ENCODE data around the gene KRT12. TPM values are rescaled to one million over a fixed set of nuclear protein-coding genes. Genes with fewer than 3 reads are reported as not detected.

The KRT12 gene
- total and polyA plus RNA-seq, 9 of the 15 experiments (the other 6 are each of a cell fraction or from before 2014, with no cell fraction given) = 0.18 to 7.0 (median 2.2) TPM

GRCh38 chr17:40888196-40888720 is 21.2 kb upstream of the KRT12 start:
- Histone ChIP-seq H3K9me3 (replicated peaks; ENCODE audit: control insufficient read depth, insufficient read depth, low read depth, low read length) (no peaks in the 10 kb centered on the region), H3K79me2 (ENCODE audit: control insufficient read depth, insufficient read depth, low read length) (no peaks in the 10 kb centered on the region), H3K9me1 (ENCODE audit: control insufficient read depth, insufficient read depth, low read length) (no peaks in the 10 kb centered on the region), H3K4me1 (replicated peaks in 1 of 2; ENCODE audit: control insufficient read depth in 2 of 2, insufficient read depth in 2 of 2, low read length in 2 of 2) (no peaks in the 10 kb centered on the region), H3K27ac (ENCODE audit: extremely low read depth, low read depth, low read length) (no peak overlapping the region), H3K4me3 (no peak overlapping the region), H3K9ac (ENCODE audit: insufficient read depth in 1 of 2, low read depth in 2 of 2, low read length in 2 of 2) (no peak overlapping the region), H2AFZ (ENCODE audit: low read depth, low read length) (no peak overlapping the region), H4K20me1 (replicated peaks; ENCODE audit: control insufficient read depth, insufficient read depth, low read length) (no peaks in the 10 kb centered on the region), H3K36me3 (ENCODE audit: control insufficient read depth, insufficient read depth, low read length) (no peaks in the 10 kb centered on the region), H3K27me3 (ENCODE audit: control insufficient read depth in 2 of 2, insufficient read depth in 2 of 2, low read length in 2 of 2) (peaks cover 11 to 29% of the 10 kb centered on the region in 2 experiments; a peak in 4 of 5 replicates), H3K4me2 (ENCODE audit: insufficient read depth, low read length) (no peak overlapping the region)
- TF ChIP-seq BDP1 (IDR thresholded peaks at IDR 0.05; ENCODE audit: insufficient read depth, insufficient read length) (no peak), PRPF4 (IDR thresholded peaks at IDR 0.05; ENCODE audit: insufficient read depth, low read depth, low read length, poor library complexity, severe bottlenecking) (no peak), ZNF41 (CRISPR knock-in tag; conservative IDR thresholded peaks at IDR 0.05) (no peak), KLF10 (CRISPR knock-in tag; IDR thresholded peaks at IDR 0.05) (no peak), MAFK (IDR thresholded peaks at IDR 0.05; ENCODE audit: low read length) (no peak)
- ChIA-PET CTCF (ENCODE audit: low intra/inter-chr PET ratio) (no interaction called here), POLR2A (interaction anchor here (0.6 kb wide), 1 partner anchor 526 kb away, joined by 3 read pairs; no protein-coding TSS in a partner anchor)
- no peak for ATAC-seq
- DNase-seq (ENCODE audit: extremely low read depth in 1 of 4, low spot score in 3 of 4) = no peak
- 0% methylated on average over 2 of the region's 2 CpGs for WGBS (ENCODE audit: insufficient coverage, low coverage, missing lambda C conversion rate)
- intact Hi-C loops (cut with micrococcal nuclease) = no loop called here
- in situ Hi-C loops (cut with MboI) = no loop called here
- no TSS peak for BruUV-seq (replicated peaks)
- no peak for FAIRE-seq

- intact Hi-C loops (cut with micrococcal nuclease) (no loop called here), in situ Hi-C loops (cut with MboI) (no loop called here)
- H3K9me1 ChIP-seq (ENCODE audit: control insufficient read depth, insufficient read depth, low read length) = no peaks in the 10 kb centered on the region
- POLR2A ChIA-PET = no interaction called here
- BruUV-seq (replicated peaks) = no TSS peak
- H3K4me3 ChIP-seq = no peak overlapping the region
- 0% methylated on average over 3 of the region's 3 CpGs for WGBS (ENCODE audit: insufficient coverage, low coverage, missing lambda C conversion rate)
- H3K9ac ChIP-seq (ENCODE audit: insufficient read depth in 1 of 2, low read depth in 2 of 2, low read length in 2 of 2) = no peak overlapping the region
- no peaks in the 10 kb centered on the region for H4K20me1 ChIP-seq (replicated peaks; ENCODE audit: control insufficient read depth, insufficient read depth, low read length)
- CTCF ChIA-PET (ENCODE audit: low intra/inter-chr PET ratio) = no interaction called here
- H3K9me3 ChIP-seq (replicated peaks; ENCODE audit: control insufficient read depth, insufficient read depth, low read depth, low read length) = no peaks in the 10 kb centered on the region
- no peak overlapping the region for H3K27ac ChIP-seq (ENCODE audit: extremely low read depth, low read depth, low read length)
- H3K4me1 ChIP-seq (replicated peaks in 1 of 2; ENCODE audit: control insufficient read depth in 2 of 2, insufficient read depth in 2 of 2, low read length in 2 of 2) = no peaks in the 10 kb centered on the region
- H3K4me2 ChIP-seq (ENCODE audit: insufficient read depth, low read length) = no peak overlapping the region
- no peak for TF ChIP-seq ZNF586 (CRISPR knock-in tag; conservative IDR thresholded peaks at IDR 0.05)
- no peak for TF ChIP-seq ZBTB12 (CRISPR knock-in tag; IDR thresholded peaks at IDR 0.05)
- TF ChIP-seq EHMT2 (IDR thresholded peaks at IDR 0.05) = no peak
- TF ChIP-seq KLF13 (tag; IDR thresholded peaks at IDR 0.05; ENCODE audit: borderline replicate concordance, low read depth) = no peak
- ATAC-seq (no peak), DNase-seq (ENCODE audit: extremely low read depth in 1 of 4, low spot score in 3 of 4) (no peak), FAIRE-seq (no peak)
- H3K36me3 ChIP-seq (ENCODE audit: control insufficient read depth, insufficient read depth, low read length) = no peaks in the 10 kb centered on the region
- no peaks in the 10 kb centered on the region for H3K79me2 ChIP-seq (ENCODE audit: control insufficient read depth, insufficient read depth, low read length)
- H2AFZ ChIP-seq (ENCODE audit: low read depth, low read length) = no peak overlapping the region
- peaks cover 11 to 20% of the 10 kb centered on the region in 2 experiments; a peak in 4 of 5 replicates for H3K27me3 ChIP-seq (ENCODE audit: control insufficient read depth in 2 of 2, insufficient read depth in 2 of 2, low read length in 2 of 2)
Measured at GRCh38 chr17:40886090-40886489, 19.1 kb upstream of the KRT12 start.
